Activated CD8-positive, alpha-beta T cell treated with anti-CD3 and anti-CD28 coated beads for 36 hours (primary cell): ENCODE measurements around the gene SORCS2. TPM values are rescaled to one million over a fixed set of nuclear protein-coding genes. Genes with fewer than 3 reads are reported as not detected.

ENCODE experiments used
- ATAC-seq: fragments of 200-7000 bp; cut with Tn5 transposase; one replicate; pipeline ENCODE4 v1.10.0; 2021; ENCODE audit warnings: mild to moderate bottlenecking, moderate library complexity
- CTCF ChIA-PET: fragments of 350-600 bp; sonication (Branson Sonifier 250); formaldehyde crosslinking; loops from one replicate; lab custom pipeline; 2021; ENCODE audit warnings: antibody characterized with exemption; lab: Charles Lee
- POLR2A ChIA-PET: fragments of 350-600 bp; sonication (Branson Sonifier 250); formaldehyde crosslinking; loops from one replicate; lab custom pipeline; 2021; ENCODE audit warnings: antibody characterized with exemption; lab: Charles Lee
- DNase-seq: peaks from one replicate; pipeline ENCODE4 v3.0.0-alpha.2; 2020
- H3K27ac Mint-ChIP-seq: one replicate; pipeline ENCODE4 v1.8.0; 2021; ENCODE audit warnings: mild to moderate bottlenecking, mixed read lengths
- H3K27me3 Mint-ChIP-seq: one replicate; pipeline ENCODE4 v1.8.0; 2021; ENCODE audit warnings: mixed read lengths
- H3K36me3 Mint-ChIP-seq: one replicate; pipeline ENCODE4 v1.8.0; 2021; ENCODE audit warnings: low read depth, mixed read lengths
- H3K4me1 Mint-ChIP-seq: one replicate; pipeline ENCODE4 v1.8.0; 2021; ENCODE audit warnings: low read depth, mixed read lengths
- H3K4me3 Mint-ChIP-seq: one replicate; pipeline ENCODE4 v1.8.0; 2021; ENCODE audit warnings: mild to moderate bottlenecking, moderate library complexity, mixed read lengths
- H3K9me3 Mint-ChIP-seq: one replicate; pipeline ENCODE4 v1.8.0; 2021; ENCODE audit warnings: mixed read lengths
- intact Hi-C: fragments of 100-400 bp; cut with micrococcal nuclease; formaldehyde crosslinking; loops from one replicate; pipeline ENCODE4 v1.10.0; 2022
- total RNA-seq, 2 experiments: library from RNA; stranded (reverse); gene quantifications; one replicate each; pipeline ENCODE4 v1.2.3, GENCODE V29; 2021
- TF ChIP-seq, protein P1 (sequence below): fragments of 200-600 bp; IDR thresholded peaks from one replicate; pipeline ENCODE4 v1.8.0; 2022; ENCODE audit warnings: antibody characterized with exemption, mild to moderate bottlenecking

Gene SORCS2
- total RNA-seq, 2 experiments from 2014 or later: 0.05 TPM; not detected in 1

DNA sequence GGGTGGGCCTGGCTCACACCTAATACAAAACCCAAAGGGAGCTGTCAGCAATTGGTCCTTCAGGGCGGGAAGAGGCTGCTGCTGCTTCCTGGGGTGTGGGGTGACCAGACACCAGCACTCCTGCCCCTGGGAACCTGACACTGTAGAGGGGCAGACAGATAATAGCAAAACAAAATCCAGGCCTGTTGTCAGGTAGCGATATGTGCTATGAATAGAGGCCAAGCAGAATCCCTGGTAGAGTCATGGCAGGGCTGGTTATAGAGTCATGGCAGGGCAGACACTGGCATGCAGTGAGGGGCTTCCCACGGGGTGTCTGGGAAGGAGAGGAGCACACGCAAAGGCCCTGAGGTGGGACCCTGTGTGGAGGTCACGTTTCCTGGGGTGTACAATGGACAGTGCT lies 321.9 kb downstream of the SORCS2 start:
- intact Hi-C loops: no loop called here
- H3K27me3 Mint-ChIP-seq: peaks cover 14% of the 10 kb centered on the region
- DNase-seq: no peak
- H3K4me1 Mint-ChIP-seq: no peaks in the 10 kb centered on the region
- no peak overlapping the region for H3K27ac Mint-ChIP-seq
- H3K36me3 Mint-ChIP-seq: no peaks in the 10 kb centered on the region
- ChIA-PET CTCF (interaction anchor here (0.6 kb wide), 1 partner anchor 106 kb away, joined by 5 read pairs; no protein-coding TSS in a partner anchor), POLR2A (no interaction called here)
- H3K9me3 Mint-ChIP-seq: no peaks in the 10 kb centered on the region
- no peak for ATAC-seq
- TF ChIP-seq, protein P1, sequence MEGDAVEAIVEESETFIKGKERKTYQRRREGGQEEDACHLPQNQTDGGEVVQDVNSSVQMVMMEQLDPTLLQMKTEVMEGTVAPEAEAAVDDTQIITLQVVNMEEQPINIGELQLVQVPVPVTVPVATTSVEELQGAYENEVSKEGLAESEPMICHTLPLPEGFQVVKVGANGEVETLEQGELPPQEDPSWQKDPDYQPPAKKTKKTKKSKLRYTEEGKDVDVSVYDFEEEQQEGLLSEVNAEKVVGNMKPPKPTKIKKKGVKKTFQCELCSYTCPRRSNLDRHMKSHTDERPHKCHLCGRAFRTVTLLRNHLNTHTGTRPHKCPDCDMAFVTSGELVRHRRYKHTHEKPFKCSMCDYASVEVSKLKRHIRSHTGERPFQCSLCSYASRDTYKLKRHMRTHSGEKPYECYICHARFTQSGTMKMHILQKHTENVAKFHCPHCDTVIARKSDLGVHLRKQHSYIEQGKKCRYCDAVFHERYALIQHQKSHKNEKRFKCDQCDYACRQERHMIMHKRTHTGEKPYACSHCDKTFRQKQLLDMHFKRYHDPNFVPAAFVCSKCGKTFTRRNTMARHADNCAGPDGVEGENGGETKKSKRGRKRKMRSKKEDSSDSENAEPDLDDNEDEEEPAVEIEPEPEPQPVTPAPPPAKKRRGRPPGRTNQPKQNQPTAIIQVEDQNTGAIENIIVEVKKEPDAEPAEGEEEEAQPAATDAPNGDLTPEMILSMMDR: no peak
- H3K4me3 Mint-ChIP-seq: no peak overlapping the region

DNA sequence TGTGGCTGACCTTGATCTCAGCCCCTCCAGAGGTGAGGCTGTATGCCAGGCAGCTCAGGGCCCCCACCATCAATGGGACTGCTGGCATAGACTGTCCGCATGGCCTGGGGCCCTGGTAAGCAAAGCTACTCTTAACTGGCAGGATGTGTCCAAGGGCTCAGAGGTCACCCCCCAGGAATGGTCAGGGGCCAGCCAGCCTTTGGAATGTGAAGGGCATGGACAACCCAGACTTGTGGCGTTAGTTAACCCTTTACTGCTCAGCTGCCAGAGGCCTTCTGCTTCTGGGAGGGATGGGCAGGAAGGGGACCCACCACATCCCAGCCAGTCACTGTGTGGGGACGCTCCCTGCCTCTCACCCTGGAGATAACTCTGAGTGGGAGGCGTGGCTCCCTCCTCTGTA lies 322.5 kb downstream of the SORCS2 start:
- H3K9me3 Mint-ChIP-seq: no peaks in the 10 kb centered on the region
- ChIA-PET POLR2A (no interaction called here), CTCF (no interaction called here)
- H3K27me3 Mint-ChIP-seq: peaks cover 14% of the 10 kb centered on the region
- DNase-seq (no peak), ATAC-seq (no peak)
- no peaks in the 10 kb centered on the region for H3K36me3 Mint-ChIP-seq
- TF ChIP-seq, protein P1: no peak
- intact Hi-C loops: no loop called here
- no peaks in the 10 kb centered on the region for H3K4me1 Mint-ChIP-seq
- no peak overlapping the region for H3K4me3 Mint-ChIP-seq
- no peak overlapping the region for H3K27ac Mint-ChIP-seq

DNA sequence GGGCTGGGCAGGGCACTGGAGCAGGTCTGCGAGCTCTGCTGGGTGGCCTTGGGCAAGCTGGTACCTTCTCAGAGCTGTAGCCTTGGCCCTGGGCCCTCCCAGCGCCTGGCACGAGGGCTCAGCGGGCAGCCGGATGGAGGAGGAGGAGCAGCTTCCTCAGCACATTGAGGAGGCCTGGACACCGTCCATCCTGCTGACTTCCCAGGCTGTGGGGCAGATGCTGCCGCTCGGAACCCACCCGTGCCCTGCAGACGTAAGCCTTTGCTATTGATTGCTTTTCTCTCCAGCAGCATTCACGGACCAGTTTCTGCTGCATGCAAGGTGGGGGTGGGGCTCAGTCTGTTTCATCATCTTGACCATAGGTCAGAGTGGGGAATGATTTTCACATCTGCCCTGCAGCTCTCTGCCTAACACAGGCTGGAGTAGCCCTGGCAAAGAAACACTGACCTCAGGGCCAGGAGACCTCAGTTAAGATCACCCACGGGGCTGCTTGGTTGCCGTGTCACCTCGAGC lies 323.1 kb downstream of the SORCS2 start:
- ChIA-PET POLR2A (no interaction called here), CTCF (no interaction called here)
- intact Hi-C loops: no loop called here
- no peaks in the 10 kb centered on the region for H3K4me1 Mint-ChIP-seq
- no peak overlapping the region for H3K27ac Mint-ChIP-seq
- DNase-seq (no peak), ATAC-seq (no peak)
- no peaks in the 10 kb centered on the region for H3K36me3 Mint-ChIP-seq
- H3K9me3 Mint-ChIP-seq: no peaks in the 10 kb centered on the region
- H3K27me3 Mint-ChIP-seq: peaks cover 14% of the 10 kb centered on the region
- TF ChIP-seq, protein P1: no peak
- H3K4me3 Mint-ChIP-seq: no peak overlapping the region

DNA sequence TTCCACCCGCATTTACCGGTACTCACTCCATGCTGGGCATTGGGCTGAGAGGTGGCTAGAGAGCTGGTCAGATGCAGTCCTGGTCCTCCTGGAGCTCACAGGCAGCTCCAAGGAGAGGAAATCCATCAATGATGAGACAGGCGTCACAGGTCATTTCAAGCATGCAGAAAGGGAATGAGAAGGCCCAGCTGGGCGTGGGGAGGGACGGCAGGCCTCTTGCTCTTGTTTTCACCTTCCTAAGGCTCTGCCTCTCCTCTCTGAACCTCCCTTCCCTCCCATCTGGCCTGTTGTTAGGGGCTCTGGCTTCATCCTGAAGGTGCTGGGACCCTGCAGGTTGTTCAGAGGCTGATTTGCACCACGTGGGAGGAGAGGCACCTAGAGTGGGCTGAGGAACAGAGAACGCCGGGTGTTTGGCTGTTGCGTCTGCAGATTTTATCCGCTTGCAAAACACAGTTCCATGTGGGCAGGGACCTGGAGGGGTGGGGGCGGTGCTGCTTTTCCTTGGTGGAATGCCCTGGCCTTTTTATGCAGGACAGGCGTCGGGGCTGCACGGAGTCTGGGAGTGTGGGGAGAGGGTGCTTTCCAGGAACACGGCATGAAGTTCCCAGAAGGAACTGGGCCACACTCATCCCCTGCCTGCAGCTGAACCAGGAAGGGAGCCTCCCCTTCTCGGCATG lies 323.9 kb downstream of the SORCS2 start:
- no peak overlapping the region for H3K4me3 Mint-ChIP-seq
- H3K4me1 Mint-ChIP-seq: no peaks in the 10 kb centered on the region
- no peaks in the 10 kb centered on the region for H3K9me3 Mint-ChIP-seq
- DNase-seq (no peak), ATAC-seq (no peak)
- CTCF ChIA-PET: no interaction called here
- TF ChIP-seq, protein P1: no peak
- H3K36me3 Mint-ChIP-seq: no peaks in the 10 kb centered on the region
- H3K27ac Mint-ChIP-seq: no peak overlapping the region
- peaks cover 8% of the 10 kb centered on the region for H3K27me3 Mint-ChIP-seq
- POLR2A ChIA-PET: no interaction called here
- intact Hi-C loops: no loop called here

DNA sequence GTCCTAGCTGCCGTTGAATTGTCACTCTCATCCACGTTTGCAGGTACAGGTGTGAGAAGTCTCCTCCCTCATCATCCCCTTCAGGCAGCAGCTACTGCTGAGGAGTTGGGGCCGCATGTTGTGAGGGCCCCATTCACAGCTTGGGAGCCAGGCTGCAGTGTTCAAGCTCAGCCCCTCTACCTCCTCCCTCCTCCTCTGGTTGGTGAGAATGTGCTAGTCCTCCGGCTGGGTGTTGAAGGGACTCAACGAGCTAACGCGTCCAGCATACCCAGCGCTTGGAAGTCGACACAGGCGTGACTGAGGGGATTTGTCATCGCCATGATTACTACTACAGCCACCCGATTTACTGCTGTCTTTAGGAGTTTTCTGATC lies 324.4 kb downstream of the SORCS2 start:
- Mint-ChIP-seq H3K9me3 (no peaks in the 10 kb centered on the region), H3K4me3 (no peak overlapping the region), H3K27me3 (peaks cover 8% of the 10 kb centered on the region), H3K27ac (no peak overlapping the region), H3K4me1 (no peaks in the 10 kb centered on the region), H3K36me3 (no peaks in the 10 kb centered on the region)
- DNase-seq (no peak), ATAC-seq (no peak)
- intact Hi-C loops: no loop called here
- CTCF ChIA-PET: no interaction called here
- TF ChIP-seq, protein P1: no peak
- POLR2A ChIA-PET: no interaction called here
